Mucosa of stomach (tissue), 1 donor: ENCODE data around the gene LZTS3.
"Not testable (repeated sequence)": the region's sequence is repeated elsewhere in the genome, so short reads cannot be mapped to it uniquely, and the experiment has no call there.

ENCODE experiments used
- H3K27me3 ChIP-seq: one replicate; pipeline ENCODE4 v1.7.0; 2013; ENCODE audit warnings: mild to moderate bottlenecking, low read length; ENCODE audit not compliant: control insufficient read depth, insufficient read depth
- H3K36me3 ChIP-seq: one replicate; pipeline ENCODE4 v1.7.0; 2013; ENCODE audit warnings: low read length; ENCODE audit not compliant: control insufficient read depth, insufficient read depth
- H3K4me1 ChIP-seq: one replicate; pipeline ENCODE4 v1.7.0; 2013; ENCODE audit warnings: mild to moderate bottlenecking, low read length; ENCODE audit not compliant: control insufficient read depth, insufficient read depth
- H3K4me3 ChIP-seq: one replicate; pipeline ENCODE4 v1.7.0; 2013; ENCODE audit warnings: low read length
- H3K9ac ChIP-seq: one replicate; pipeline ENCODE4 v1.7.0; 2013; ENCODE audit warnings: mild to moderate bottlenecking, low read length, moderate library complexity
- H3K9me3 ChIP-seq: one replicate; pipeline ENCODE4 v1.7.0; 2013; ENCODE audit warnings: mild to moderate bottlenecking, low read length, moderate library complexity; ENCODE audit not compliant: control insufficient read depth
- donor health status: Pancreatic carcinoma.

LZTS3 gene

GRCh38 chr20:3162080-3162611, 11.2 kb downstream of the LZTS3 start:
- Histone ChIP-seq H3K9me3 (no peaks in the 10 kb centered on the region), H3K27me3 (no peaks in the 10 kb centered on the region), H3K4me1 (peaks cover 14% of the 10 kb centered on the region), H3K9ac (no peak overlapping the region), H3K4me3 (no peak overlapping the region), H3K36me3 (no peaks in the 10 kb centered on the region)

GRCh38 chr20:3161316-3162079, 11.9 kb downstream of the LZTS3 start:
- no peaks in the 10 kb centered on the region for H3K36me3 ChIP-seq
- H3K9ac ChIP-seq = no peak overlapping the region
- no peak overlapping the region for H3K4me3 ChIP-seq
- H3K4me1 ChIP-seq = peaks cover 13% of the 10 kb centered on the region
- H3K9me3 ChIP-seq = no peaks in the 10 kb centered on the region
- H3K27me3 ChIP-seq = no peaks in the 10 kb centered on the region

GRCh38 chr20:3160418-3160817, 12.9 kb downstream of the LZTS3 start:
- no peaks in the 10 kb centered on the region for H3K9me3 ChIP-seq
- H3K9ac ChIP-seq = peak overlapping the region; percentile 96
- no peaks in the 10 kb centered on the region for H3K36me3 ChIP-seq
- peaks cover 13% of the 10 kb centered on the region for H3K4me1 ChIP-seq
- no peak overlapping the region for H3K4me3 ChIP-seq
- H3K27me3 ChIP-seq = no peaks in the 10 kb centered on the region

DNA sequence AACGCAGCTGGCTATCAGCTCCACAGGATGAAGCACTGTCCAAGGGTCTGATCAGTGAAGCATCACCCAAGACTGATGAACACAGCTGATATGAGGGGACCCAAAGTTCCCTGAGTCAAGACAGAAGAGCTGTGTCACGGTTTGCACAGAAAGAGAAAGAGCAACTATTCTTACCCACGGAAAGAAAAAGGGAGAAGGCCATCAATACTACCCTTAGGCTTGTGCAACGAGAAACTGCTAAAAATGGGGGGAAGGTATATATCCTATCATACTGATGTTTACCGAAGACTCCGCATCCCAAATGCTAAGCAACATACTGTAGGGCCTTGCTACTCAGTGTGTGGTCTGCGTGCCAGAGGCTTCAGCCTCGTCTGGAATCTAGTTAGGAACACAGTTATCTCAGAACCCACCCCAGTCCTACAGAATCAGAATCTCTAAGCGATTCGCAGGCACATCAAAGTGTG, 14.3 kb downstream of the LZTS3 start:
- peak overlapping the region; percentile 37 for H3K4me3 ChIP-seq
- H3K36me3 ChIP-seq = no peaks in the 10 kb centered on the region
- no peaks in the 10 kb centered on the region for H3K9me3 ChIP-seq
- peaks cover 13% of the 10 kb centered on the region for H3K4me1 ChIP-seq
- peak overlapping the region; percentile 96 for H3K9ac ChIP-seq
- no peaks in the 10 kb centered on the region for H3K27me3 ChIP-seq

- Histone ChIP-seq H3K36me3 (no peaks in the 10 kb centered on the region), H3K4me1 (peaks cover 13% of the 10 kb centered on the region), H3K27me3 (no peaks in the 10 kb centered on the region), H3K9ac (peak overlapping the region; percentile 17), H3K9me3 (no peaks in the 10 kb centered on the region), H3K4me3 (no peak overlapping the region)
These were observed 15.5 kb downstream of the LZTS3 start for GRCh38 chr20:3157817-3158216.

DNA sequence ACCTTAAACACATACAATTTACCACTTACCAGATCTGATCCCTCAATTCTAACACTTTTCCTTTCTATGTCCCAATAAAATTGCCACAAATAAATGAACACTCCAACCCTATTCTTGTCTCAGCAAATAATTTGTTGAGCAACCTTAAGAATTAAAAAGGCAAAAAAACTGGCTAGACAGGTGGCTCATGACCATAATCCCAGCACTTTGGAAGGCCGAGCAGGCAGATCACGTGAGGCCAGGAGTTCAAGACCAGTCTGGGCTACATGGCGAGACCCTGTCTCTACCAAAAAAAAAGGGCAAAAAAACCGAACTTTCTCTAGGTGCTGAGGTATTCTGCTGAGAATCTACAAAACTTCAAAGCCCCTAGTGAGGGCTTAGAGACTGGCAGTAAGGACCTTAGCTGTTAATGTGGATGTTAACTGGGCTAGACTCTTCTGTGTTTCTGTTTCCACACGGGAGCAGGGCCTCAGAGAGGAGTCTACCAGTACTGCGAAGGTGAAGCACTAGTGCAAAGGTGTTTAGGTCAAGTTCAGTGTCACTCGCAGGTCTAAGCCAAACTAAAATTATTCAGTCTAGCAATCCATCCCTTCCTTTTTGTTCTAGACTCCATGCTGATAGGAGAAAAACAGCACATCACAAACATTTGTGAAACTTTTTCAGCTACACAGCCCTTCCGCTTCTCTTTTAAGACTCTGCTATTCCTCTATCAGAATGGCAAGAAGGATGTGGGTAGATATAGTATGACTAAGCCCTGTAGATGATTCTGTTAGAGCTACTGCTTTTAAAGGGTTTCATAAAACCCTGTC, 16.3 kb downstream of the LZTS3 start:
- peaks cover 13% of the 10 kb centered on the region for H3K4me1 ChIP-seq

DNA sequence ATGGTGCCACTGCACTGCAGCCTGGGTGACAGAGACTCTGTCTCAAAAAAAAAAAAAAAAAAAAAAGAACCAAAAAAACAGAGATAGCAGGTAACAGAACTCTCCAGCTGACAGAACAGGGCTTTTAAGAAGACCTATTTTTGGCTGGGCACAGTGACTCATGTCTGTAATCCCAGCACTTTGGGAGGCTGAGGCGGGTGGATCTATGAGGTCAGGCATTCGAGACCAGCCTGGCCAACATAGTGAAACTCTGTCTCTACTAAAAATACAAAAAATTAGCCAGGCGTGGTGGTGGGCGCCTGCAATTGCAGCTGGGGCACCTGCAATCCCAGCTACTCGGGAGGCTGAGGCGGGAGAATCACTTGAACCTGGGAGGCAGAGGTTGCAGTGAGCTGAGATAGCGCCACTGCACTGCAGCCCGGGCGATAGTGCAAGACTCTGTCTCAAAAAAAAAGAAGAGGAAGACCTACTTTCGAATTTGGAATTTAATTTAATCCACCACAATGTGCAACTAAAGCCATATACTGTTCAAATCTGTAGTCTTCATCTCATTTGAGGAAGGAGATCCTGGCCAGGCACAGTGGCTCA, 21.2 kb downstream of the LZTS3 start:
- not testable (repeated sequence) for H3K4me1 ChIP-seq, H3K27me3 ChIP-seq, H3K9ac ChIP-seq, H3K36me3 ChIP-seq, H3K4me3 ChIP-seq, H3K9me3 ChIP-seq

More for the DNA sequence above, 16.3 kb downstream of the LZTS3 start:
- H3K9me3 ChIP-seq = no peaks in the 10 kb centered on the region
- no peak overlapping the region for H3K4me3 ChIP-seq
- peak overlapping the region; percentile 36 for H3K9ac ChIP-seq
- no peaks in the 10 kb centered on the region for H3K27me3 ChIP-seq
- no peaks in the 10 kb centered on the region for H3K36me3 ChIP-seq

DNA sequence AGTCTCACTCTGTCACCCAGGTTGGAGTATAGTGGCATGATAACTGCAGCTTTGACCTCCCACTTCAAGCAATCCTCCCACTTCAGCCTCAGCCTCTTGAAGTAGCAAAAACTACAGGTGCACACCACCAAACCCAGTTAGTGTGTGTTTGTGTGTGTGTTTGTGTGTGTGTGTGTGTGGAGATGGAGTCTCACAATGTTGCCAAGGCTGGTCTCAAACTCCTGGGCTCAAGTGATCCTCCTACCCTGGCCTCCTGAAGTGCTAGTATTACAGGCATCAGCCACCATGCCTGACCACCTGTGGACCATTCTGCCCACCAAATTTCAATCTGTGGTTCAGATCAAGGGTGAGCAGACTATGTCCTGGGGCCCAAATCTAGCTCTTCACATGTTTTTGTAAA, 22.4 kb downstream of the LZTS3 start:
- Histone ChIP-seq H3K9me3 (no peaks in the 10 kb centered on the region), H3K4me3 (no peak overlapping the region), H3K9ac (no peak overlapping the region), H3K36me3 (no peaks in the 10 kb centered on the region), H3K4me1 (no peaks in the 10 kb centered on the region), H3K27me3 (no peaks in the 10 kb centered on the region)

DNA sequence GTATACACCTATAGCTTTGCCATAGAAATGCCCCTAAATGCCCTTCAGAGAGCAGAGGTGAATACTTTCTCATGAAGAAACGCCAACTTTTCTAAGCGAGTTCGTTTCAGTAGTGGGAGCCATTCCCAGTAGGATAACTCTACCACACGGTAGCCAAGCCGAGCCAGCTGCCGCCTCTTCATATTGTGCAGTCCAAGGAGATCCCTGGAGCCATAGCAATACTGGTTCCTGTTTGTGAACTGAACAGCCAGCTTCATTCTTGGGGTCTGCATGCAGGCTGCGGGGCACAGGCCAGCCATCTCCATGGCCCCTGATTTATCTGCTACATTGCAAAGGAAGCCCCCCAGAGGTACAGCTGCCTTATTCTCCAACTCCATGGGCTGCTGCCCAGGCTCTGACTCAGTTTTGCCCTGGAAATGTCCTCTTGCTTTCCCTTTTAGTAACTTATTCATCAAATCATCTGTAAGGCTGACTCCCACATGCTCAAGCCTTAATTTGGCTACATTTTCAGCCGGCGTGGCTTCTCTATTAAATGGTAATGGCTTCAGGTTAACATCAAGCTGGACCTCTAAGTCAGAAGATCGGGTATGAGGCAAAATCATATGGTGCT, 26.5 kb downstream of the LZTS3 start:
- H3K36me3 ChIP-seq = no peaks in the 10 kb centered on the region
- H3K4me1 ChIP-seq = no peaks in the 10 kb centered on the region
- H3K9ac ChIP-seq = no peak overlapping the region
- H3K4me3 ChIP-seq = no peak overlapping the region
- H3K27me3 ChIP-seq = no peaks in the 10 kb centered on the region
- H3K9me3 ChIP-seq = no peaks in the 10 kb centered on the region

DNA sequence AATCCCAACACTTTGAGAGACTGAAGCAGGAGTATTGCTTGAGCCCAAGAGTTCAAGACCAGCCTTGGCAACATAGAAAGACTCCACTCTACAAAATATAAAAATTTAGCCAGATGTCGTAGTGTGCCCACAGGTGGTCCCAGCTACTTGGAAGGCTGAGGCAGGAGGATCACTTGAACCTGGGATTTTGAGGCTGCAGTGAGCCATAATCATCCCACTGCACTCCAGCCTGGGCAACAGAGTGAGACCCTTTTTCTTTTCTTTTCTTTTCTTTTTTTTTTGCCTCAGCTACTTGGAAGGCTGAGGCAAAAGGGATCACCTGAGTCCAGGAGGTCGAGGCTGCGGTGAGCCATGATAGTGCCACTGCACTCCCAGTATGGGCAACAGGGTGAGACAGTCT, 31.6 kb downstream of the LZTS3 start:
- no peak overlapping the region for H3K9ac ChIP-seq
- no peaks in the 10 kb centered on the region for H3K4me1 ChIP-seq
- no peak overlapping the region for H3K4me3 ChIP-seq
- H3K27me3 ChIP-seq = no peaks in the 10 kb centered on the region
- H3K36me3 ChIP-seq = no peaks in the 10 kb centered on the region
- no peaks in the 10 kb centered on the region for H3K9me3 ChIP-seq

- H3K27me3 ChIP-seq = no peaks in the 10 kb centered on the region
- H3K4me3 ChIP-seq = no peak overlapping the region
- H3K36me3 ChIP-seq = no peaks in the 10 kb centered on the region
- no peak overlapping the region for H3K9ac ChIP-seq
- H3K9me3 ChIP-seq = no peaks in the 10 kb centered on the region
- no peaks in the 10 kb centered on the region for H3K4me1 ChIP-seq
These were observed 35.9 kb downstream of the LZTS3 start for GRCh38 chr20:3137492-3137891.
